NK-92 treated with Interleukin-12 subunit alpha and Interleukin-12 subunit beta, amount 100 ng/mL, for 24 hours (cell line): ENCODE data around the gene RFX2.

Source experiments
- DNase-seq: peaks from one replicate; lab custom pipeline; 2025; lab: John Stamatoyannopoulos, UW

The RFX2 gene

GRCh38 chr19:5955636-5955935 is 154.7 kb downstream of the RFX2 start:
- DNase-seq = no peak

- DNase-seq = no peak
Measured at GRCh38 chr19:5954293-5954692, 156.0 kb downstream of the RFX2 start.

GRCh38 chr19:5953680-5954213 is 156.6 kb downstream of the RFX2 start:
- DNase-seq = no peak

GRCh38 chr19:5953030-5953589 is 157.2 kb downstream of the RFX2 start:
- DNase-seq = no peak

GRCh38 chr19:5952193-5953029 is 157.9 kb downstream of the RFX2 start:
- no peak for DNase-seq

GRCh38 chr19:5951338-5951861 is 158.9 kb downstream of the RFX2 start:
- DNase-seq = no peak

GRCh38 chr19:5950741-5951140 is 159.6 kb downstream of the RFX2 start:
- no peak for DNase-seq

GRCh38 chr19:5949792-5950305 is 160.5 kb downstream of the RFX2 start:
- DNase-seq = no peak

- DNase-seq = no peak
Measured at GRCh38 chr19:5948752-5949564, 161.3 kb downstream of the RFX2 start.

GRCh38 chr19:5947435-5947834 is 162.9 kb downstream of the RFX2 start:
- no peak for DNase-seq

GRCh38 chr19:5943623-5944022 is 166.7 kb downstream of the RFX2 start:
- DNase-seq = no peak
